RPMI8226 (cell line): Measurements from ENCODE around the gene MTR.
"Not testable (repeated sequence)": the region's sequence is repeated elsewhere in the genome, so short reads cannot be mapped to it uniquely, and the experiment has no call there.

Experiments used
- DNase-seq: peaks from one replicate; pipeline ENCODE4 v3.0.0-alpha.2; 2015

Gene MTR

DNA sequence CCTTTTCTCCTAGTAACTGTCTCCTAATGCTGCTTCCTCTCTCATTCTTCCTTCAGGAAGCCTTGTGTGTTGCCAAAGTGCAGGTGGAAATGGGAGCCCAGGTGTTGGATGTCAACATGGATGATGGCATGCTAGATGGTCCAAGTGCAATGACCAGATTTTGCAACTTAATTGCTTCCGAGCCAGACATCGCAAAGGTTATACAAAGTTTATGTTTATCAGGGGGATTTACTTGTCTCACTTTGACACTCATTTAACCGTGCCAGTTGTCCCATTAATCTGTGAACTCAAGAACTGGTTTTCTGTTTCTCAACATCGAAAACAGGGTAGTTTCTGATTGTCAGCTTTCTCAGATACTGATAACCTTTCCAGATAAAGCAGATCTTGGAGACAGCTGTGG lies 40.4 kb downstream of the MTR start:
- no peak for DNase-seq

DNA sequence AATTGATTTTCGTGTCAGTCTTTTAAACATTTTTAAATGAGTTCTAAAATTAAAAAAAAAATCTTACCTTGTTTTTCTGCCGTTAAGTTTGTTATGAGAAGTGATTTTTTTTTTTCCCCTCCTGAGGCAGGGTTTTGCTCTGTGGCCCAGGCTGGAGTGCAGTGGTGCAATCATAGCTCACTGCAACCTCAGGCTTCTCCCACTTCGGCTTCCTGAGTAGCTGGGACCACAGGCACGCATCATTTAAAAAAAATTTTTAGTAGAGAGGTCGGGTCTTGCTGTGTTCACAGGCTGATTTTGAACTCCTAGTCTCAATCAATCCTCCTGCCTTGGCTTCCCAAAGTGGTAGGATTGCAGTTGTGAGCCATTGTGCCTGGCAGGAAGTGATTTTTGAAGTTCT lies 41.1 kb downstream of the MTR start:
- no peak for DNase-seq

DNA sequence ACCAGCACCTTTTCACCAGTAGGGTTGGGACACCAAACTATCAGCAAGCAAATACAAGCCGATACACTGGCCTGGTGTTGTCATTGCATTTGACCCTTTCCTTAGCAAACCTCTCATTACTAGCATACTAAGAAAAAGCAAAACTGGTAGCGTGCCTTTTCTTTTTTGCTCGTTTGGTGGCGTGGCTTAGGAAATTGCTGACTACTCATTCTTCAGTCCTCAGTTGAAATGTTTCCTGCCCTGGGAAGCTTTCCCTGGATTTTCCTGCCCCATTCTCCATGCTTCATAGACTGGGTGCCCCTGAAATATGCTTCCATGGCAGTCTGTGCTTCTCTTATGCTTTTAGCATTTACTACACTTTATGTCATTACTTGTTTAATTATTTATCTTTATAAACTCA lies 42.0 kb downstream of the MTR start:
- DNase-seq = no peak

DNA sequence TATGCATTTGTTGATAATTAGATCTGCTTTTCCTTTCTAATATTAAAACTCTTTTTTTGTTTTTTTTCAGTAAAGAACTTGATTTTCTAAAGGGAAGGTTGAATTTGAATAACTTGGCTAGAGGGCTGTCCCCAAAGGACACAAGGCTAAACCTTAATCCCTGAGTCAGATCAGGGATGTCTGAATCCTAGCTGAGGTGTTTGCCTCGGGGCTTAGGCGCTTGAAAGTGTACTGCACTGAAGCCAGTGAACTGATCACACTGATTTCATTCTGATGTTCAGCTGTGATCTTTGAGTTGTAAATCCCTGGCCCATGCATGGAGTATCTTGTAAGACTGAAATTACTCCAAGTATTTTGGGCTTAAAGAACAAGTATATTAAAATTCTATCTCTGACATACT lies 42.8 kb downstream of the MTR start:
- no peak for DNase-seq

DNA sequence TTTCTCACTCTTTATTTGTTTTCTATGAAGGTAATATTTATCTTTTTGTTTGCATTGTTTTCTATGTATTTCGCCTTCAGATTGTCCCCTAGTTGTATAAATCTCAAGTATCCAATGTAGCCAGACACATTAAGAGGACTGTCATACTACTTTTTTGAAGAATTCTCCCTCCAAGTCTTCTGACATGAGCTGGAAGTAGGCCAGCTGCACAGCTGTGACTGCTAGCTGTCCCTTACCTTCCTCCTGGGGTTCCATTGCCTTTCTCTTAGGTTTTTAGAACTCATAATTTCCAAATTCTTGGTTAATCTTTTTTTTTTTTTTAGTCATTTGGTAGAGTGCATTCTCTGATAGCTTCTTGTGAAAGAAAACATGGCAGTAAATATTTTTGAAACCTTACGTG lies 46.2 kb downstream of the MTR start:
- DNase-seq = no peak

DNA sequence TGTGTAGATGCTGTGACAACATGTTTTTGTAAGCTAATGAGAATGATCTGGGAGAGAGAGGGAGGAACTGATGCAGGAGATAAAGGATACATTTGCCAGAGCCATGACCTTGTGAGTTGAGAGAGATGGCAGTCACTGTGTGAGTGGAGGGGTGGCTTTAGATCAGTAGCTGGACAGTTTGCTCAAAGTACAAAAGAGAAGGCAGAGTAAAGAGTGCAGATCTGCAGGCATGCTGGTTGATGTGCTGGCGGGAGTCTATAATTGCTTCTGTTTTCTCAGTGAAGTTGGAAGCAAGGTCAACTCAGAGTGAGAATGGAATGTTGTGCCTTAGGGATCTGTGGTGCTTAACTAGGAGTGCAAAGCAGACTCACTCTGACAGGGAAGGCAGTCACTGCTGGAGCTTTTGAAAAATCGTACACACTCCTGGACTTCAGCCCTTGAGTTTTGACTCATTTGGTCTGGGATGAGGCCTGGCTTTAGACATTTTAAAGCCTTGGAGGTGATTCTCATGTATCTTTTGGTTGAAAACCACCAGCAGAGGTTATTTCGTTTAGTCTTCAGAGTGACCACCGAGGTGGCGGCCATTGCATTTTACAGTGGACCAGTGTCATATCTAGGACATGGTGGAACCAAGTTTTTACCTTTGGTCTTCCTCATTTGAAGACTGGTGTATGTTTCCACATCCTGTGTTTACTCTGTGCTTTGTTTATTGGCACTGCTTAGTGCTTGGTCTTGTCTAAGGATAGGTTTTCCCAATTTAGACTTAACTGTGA lies 49.6 kb downstream of the MTR start:
- no peak for DNase-seq

DNA sequence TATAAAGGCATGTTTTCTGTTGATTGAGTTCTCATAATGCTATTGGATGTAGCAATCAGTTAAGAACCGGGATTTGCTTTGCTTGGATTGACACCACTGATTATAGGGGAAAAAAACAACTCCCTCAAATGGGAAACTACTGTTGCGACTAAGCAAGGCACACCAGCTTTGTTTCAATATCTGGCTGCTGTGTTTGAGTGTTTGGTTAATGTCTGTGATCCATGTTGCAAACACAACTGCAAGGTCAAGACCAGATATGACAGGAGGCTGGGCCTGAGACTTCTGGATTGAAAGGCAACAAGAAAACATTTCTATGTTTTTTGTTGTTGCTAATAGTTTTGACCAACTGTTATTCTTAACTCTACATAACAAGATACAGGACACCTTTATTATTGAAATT lies 50.7 kb downstream of the MTR start:
- no peak for DNase-seq

DNA sequence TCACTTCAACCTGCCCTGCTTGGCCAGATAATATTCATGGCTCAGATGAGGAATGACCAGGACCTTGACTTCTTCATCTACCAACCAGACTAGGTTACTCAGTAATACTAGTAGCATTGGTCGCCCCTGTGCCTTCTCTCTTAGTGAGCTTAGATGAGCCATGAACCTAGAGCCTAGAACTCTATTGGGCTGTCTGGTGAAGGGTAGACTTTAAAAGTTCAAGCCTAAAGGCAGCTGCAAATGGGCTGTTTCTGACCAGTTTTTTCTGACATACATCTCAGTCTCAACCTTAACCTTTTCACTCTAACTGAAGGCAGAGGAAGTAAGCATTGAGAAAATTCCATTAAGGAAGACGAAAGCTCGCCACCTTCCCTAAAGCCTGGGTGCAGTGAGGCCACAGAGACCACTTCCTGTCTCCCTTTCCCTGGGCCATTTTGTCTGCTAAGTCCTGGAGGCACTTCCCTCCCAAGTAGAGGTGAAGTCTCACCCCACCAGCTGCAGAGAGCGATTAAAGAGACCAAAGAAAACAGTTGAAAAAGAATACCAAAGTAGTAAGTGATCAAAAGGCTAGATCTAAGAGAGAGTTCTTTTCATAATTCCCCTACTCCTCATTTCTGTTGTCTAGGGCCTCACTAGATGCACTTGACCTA lies 53.3 kb downstream of the MTR start:
- no peak for DNase-seq

DNA sequence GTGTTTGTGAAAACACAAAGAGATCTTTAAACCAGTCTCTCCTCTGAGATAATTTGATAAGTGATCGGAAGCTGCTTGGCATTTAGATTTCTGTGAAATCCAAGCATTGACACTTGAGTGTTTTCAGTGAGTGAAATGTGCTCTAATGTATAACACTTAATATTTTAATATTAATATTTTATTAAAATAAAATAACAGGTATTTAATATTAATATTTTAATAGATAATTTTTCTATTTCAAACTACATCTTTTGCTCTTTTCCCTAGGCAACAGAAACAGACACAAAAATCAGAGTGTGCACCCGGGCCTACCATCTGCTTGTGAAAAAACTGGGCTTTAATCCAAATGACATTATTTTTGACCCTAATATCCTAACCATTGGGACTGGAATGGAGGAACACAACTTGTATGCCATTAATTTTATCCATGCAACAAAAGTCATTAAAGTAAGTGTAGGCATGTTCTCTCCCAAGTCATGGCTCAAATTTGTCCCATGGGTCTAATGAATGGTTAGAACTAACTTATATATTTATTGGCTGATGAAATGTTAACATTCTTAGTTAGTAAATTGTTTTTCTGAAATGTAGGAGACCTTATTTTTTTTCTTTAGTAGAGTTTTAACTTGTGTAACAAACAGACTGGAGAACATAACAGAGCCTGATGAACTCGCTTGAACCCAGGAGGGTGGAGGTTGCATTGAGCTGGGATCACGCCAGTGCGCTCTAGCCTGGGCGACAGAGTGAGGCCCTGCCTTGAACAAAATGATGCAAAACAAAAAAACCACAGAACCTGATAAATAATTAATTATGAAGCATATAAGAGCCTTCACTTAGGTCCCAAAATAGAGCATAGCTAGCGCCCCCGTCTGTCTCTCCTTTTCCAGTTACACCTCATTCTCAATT lies 55.2 kb downstream of the MTR start:
- DNase-seq = no peak

DNA sequence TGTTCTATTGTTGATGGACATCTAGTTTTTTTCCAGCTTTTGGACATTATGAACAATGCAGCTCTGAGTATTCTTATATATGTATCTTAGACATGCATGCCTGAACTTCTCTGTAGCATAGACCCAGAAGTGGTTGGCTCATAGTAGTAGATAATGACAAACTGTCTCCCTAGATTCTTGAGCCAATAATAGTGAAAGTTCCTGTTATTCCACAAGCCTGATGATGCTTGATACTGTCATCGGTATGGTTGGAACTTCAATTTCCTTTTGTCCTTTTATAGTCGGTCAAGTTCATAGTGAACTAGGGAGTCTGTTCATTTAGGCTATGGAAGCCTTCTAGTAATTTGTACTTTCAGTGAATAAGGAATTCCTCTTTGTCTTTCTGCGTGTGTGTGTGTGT lies 56.8 kb downstream of the MTR start:
- no peak for DNase-seq

DNA sequence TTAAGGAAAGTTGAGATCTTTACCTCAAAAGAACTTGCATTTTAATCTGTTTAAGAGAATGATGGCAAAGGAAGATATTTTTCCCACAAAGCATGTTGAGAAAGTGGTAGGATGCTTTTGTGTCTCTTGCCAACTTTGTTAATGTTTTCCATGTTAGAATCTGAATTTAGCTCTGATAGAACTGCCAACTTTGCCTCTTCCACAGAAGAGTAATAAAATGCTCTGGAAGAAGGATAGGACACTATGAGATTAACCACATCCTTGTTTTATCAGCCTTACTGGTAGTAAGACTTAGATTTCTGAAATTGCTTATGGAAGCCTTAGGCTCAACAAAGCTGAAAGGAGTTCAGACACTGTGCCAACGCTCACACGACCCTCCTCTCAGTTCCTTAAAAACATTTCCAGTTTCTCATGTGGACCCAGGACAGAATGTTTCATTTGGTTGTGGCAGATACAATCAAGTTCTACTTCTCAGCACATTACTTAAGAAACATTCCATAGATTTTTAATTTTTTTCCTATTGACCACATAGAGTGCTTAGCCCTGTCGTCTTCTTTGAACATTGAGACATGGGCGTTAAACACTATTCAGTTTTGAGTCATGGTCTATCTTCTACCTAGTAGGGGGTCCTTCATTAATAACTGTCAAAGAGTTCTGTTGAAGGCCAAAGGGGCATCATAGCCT lies 59.0 kb downstream of the MTR start:
- no peak for DNase-seq

DNA sequence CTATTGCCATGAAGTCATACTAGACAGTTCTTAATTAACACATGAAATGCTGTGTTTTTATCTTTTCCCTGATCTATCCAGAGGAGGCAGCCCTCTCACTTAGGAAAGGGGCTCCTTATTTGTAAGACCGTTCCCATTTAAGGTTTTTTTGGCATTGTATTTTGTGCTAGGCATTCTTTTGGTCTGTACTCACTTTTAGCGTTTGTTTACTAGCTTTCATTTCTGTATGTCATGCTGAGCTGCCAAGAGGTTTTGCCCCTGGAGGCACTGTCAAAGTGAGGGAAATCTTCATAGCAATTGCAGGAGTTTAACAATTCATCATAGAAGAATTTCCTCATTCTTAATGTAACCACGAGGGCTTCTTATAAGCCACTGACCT lies 59.5 kb downstream of the MTR start:
- DNase-seq = no peak

DNA sequence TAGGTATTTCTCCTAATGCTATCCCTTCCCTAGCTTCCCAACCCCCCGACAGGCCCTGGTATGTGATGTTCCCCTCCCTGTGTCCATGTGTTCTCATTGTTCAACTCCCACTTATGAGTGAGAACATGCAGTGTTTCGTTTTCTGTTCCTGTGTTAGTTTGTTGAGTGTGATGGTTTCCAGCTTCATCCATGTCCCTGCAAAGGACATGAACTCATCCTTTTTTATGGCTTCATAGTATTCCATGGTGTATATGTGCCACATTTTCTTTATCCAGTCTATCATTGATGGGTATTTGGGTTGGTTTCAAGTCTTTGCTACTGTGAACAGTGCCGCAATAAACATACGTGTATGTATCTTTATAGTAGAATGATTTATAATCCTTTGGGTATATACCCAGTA lies 61.6 kb downstream of the MTR start:
- DNase-seq = not testable (repeated sequence)

DNA sequence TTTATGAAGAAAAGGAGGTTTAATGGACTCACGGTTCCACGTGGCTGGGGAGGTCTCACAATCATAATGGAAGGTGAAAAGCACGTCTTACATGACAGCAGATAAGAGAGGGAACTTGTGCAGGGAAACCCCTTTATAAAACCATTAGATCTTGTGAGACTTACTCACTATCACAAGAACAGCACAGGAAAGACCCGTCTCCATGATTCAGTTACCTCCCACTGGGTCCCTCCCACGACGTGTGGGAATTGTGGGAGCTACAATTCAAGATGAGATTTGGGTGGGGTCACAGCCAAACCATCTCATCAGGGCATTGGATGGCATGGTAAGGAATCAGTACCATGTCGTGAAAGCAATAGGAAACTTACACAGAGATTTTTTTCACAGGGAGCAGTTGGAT lies 63.1 kb downstream of the MTR start:
- DNase-seq = no peak

DNA sequence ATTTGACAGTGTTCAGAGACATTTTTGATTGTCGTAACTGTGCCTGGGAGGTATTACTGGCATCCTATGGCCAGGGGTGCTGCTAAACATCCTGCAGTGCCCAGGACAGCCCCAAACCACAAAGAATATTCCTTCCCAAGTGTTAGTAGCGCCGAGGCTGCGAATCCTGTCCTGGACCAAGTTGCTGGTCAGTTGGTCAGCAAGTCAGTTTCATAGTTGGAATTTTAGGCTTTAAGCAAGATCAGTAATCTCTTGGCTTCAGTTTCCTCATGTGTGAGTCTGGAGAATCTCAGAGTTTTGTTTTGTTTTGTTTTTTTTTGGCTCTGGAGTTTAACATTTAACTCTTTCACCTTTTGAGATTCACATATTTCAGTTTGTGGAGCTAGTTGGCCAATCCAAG lies 65.0 kb downstream of the MTR start:
- DNase-seq = no peak

DNA sequence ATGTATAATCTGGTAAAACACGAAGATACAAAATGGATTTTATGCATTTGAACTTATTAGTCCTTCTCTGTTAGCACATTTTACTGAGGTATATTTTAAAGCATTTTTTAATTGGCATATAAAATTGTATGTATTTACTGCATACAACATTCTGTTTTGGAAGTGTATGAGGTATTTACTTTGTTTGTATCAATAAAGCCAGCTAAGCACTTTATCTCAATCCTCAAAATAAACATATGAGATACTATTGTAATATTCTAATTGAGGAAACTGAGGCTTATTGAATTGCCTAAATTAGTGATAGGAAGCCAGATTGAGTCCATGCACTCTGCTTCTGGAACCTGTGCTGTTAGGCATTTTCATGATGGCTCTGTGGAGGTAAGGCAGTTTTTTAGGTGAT lies 65.6 kb downstream of the MTR start:
- DNase-seq = no peak

DNA sequence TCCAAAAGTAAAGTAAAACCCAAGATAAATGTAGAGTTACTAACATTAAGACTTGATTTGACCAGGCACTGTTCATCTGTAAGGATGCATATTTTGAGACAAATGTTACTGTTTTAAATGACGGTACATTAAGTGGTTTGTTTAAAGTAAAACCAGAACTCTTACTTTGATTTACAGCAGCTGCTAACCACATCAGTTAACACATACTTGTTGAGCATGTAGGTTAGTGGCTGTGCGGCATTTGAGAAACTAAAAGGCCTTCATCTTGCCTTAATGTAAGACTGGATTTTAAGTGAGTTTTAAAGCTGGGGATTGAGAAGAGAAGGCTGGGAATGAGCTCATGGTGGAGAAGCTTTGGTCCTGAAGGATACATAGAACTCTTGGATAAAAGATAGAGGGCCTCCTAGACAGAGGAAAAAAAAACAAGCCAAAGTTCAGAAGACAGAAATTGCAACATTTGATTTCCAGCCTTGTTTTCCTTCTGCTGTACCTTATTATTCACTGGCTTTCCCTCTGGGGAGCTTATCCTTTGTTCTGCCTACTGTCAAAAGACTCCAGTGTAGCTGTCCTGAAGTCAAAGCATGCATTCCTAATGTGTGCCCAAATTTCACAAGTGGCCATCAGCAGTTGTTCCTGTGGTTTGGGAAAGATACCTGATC lies 66.6 kb downstream of the MTR start:
- DNase-seq = no peak

DNA sequence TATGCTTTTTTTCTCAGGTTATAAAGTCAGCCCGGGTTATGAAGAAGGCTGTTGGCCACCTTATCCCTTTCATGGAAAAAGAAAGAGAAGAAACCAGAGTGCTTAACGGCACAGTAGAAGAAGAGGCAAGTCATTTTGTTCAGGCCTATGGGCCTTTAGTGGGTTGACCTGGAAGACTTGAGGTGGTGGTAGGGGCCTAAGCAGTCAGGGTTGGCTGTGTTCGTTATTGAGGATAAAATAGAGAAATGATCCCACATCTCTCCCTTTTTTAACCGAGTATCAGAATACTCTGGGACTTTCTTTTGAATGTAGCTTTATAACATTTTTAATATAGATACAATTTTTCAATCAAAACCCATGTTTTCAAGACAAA lies 67.1 kb downstream of the MTR start:
- DNase-seq = no peak

DNA sequence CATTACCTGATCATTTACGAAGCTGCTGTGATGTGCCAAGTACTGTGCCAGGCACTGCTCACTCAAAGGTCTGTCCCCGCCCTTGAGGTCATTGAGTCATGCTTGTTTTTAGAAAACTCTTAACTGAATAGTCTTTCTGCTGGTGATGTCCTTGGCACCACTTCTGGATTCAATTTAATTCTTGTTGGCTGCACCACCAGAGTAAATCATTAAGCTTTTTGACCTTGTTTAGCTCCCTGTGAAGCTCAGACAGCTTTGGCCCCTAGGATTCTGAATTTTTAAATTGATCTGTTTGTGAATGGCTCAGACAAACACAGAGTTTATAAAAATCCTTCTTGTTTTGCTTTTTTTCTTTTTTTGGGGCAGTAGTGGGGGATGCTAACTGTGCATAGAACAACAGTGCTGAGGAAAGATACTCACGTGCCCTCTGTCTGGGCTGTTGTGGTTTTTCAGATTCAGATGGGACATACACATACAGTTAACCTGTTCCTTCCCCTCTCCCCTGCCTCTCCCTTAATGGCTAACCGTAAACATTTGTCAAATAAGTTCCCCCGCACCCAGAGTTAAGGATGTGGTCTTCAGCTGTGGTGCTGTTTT lies 67.6 kb downstream of the MTR start:
- no peak for DNase-seq

DNA sequence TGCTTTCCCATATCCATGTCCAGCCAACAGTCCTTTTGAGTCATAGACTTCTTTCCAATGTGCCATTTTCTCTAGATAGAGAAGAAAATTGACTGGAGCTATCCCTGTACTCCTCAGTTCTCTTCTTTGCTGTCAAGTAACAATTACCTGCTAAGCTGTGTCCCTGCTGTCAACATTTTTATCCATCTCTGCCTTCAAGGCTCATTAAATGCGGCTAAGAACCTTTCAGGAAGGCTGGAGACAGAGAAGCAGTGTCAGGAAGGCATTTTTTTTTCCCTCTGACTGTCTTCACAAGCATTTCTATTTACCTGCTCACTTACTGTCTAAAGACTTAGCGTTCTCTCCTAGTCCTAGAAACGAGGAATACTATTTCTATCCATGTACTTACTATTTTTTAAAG lies 69.1 kb downstream of the MTR start:
- DNase-seq = no peak

DNA sequence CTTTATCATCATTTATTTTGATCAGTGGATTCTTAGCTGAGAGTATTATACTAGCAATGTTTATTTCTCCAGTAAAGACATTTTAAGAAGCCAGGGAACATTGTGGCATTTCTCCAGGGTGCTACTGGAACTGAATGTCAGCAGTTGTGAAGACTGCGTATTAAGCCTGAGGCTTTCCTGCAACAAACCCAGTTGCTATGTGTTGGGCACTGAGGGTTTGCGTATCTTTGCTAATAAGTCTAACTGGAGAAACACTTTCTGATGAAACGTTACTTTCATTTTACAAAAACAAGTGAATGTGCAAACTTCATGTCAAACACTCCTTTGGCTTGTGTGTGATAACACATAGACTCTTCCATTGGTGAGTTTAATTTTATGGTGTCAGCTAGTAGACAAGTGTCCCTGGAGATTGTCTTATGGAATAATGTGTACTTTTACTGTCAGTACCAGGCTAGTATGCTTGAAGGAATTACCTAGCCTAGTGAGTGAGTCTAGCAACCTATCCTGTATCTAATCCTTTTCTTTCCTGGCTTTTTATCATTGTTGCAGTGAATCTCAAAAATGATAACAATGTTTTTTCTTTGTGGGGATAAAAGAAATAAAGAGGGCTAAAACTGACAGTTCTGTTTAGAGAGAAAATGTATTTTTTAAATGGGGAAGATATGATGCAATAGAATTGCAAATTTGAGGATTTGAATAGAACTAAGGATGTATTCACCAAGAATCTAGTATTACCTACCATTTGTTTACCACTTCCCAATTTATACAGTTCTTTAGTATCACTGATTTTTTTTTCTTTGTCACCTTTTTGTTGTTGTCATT lies 70.1 kb downstream of the MTR start:
- DNase-seq = no peak

DNA sequence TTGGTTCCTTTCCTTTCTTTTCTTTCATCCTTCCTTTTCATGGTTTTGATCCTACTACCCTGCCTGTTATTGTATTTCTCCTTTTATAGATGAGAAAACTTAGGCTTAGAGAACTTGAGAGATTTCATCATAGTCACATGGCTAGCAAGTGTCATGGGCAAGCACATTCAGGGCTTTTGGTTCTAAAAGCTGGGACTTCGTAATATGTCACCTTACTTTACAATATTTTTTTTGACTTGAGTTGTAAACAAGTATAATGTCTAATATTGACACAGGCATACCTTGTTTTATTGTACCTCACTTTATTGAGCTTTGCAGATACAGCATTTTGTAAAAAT lies 70.7 kb downstream of the MTR start:
- DNase-seq = no peak
